Measurements from ENCODE around the gene TRIP11. TPM values are rescaled to one million over a fixed set of nuclear protein-coding genes. Genes with fewer than 3 reads are reported as not detected.

TRIP11 gene
- total RNA-seq, 1 experiment from 2014 or later = 37.4 TPM

DNA sequence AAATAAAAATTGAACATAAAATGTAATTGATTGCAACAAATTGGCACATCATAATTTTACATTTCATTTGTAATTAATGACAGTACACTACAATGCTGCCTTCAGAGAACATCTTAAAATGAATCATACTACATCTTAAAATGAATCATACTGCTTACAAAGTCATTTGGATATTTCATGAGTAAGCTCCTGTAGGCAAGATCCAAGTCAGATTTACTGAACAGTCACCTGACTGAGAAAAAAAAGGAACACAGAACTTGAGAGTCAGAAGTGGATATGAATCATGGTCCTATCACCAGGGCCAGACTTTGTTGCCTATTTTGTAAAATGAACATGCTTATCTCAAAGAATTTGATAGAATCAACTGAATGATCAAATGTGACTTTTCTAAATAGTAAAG lies 59.7 kb downstream of the TRIP11 start (continued):
- TF ChIP-seq REST (IDR thresholded peaks at IDR 0.05; ENCODE audit: low read depth) (no peak), YY1 (IDR thresholded peaks at IDR 0.05; ENCODE audit: extremely low read depth, insufficient replicate concordance, low read depth, low read length) (no peak), TCF7L2 (IDR thresholded peaks at IDR 0.05; ENCODE audit: borderline replicate concordance, extremely low read depth, insufficient read depth, insufficient read length) (peak; percentile 21), EZH2phosphoT487 (IDR thresholded peaks at IDR 0.05; ENCODE audit: borderline replicate concordance) (no peak)
- TF ChIP-seq, protein P1, sequence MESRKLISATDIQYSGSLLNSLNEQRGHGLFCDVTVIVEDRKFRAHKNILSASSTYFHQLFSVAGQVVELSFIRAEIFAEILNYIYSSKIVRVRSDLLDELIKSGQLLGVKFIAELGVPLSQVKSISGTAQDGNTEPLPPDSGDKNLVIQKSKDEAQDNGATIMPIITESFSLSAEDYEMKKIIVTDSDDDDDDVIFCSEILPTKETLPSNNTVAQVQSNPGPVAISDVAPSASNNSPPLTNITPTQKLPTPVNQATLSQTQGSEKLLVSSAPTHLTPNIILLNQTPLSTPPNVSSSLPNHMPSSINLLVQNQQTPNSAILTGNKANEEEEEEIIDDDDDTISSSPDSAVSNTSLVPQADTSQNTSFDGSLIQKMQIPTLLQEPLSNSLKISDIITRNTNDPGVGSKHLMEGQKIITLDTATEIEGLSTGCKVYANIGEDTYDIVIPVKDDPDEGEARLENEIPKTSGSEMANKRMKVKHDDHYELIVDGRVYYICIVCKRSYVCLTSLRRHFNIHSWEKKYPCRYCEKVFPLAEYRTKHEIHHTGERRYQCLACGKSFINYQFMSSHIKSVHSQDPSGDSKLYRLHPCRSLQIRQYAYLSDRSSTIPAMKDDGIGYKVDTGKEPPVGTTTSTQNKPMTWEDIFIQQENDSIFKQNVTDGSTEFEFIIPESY (IDR thresholded peaks at IDR 0.05; ENCODE audit: extremely low read depth, insufficient replicate concordance, low read length) = no peak

- Histone ChIP-seq H3K36me3 (ENCODE audit: control insufficient read depth in 1 of 2, insufficient read depth in 2 of 2, low read length in 2 of 2) (peaks cover 0 to 3% of the 10 kb centered on the region in 2 experiments; a peak in 2 of 4 replicates), H3K4me1 (ENCODE audit: control insufficient read depth in 1 of 2, insufficient read depth in 2 of 2, low read length in 2 of 2) (peaks cover 0 to 10% of the 10 kb centered on the region in 2 experiments; a peak in 3 of 4 replicates), H3K27me3 (ENCODE audit: insufficient read depth, low read length) (no peaks in the 10 kb centered on the region), H3K79me2 (ENCODE audit: insufficient read depth, low read length) (no peaks in the 10 kb centered on the region), H2AFZ (ENCODE audit: low read depth, low read length, poor library complexity, severe bottlenecking) (no peak overlapping the region), H4K20me1 (ENCODE audit: insufficient read depth) (no peaks in the 10 kb centered on the region), H3K27ac (ENCODE audit: low read depth, low read length) (no peak overlapping the region), H3K9me3 (ENCODE audit: control insufficient read depth in 1 of 2, insufficient read depth in 1 of 2, low read depth in 1 of 2, low read length in 2 of 2) (no peaks in the 10 kb centered on the region), H3K9me2 (ENCODE audit: insufficient read depth) (no peaks in the 10 kb centered on the region), H3K4me3 (replicated peaks in 1 of 2; ENCODE audit: low read depth in 1 of 2, low read length in 2 of 2) (no peak overlapping the region), H3K4me2 (ENCODE audit: low read length) (no peak overlapping the region), H3K9ac (ENCODE audit: low read length) (no peak overlapping the region)
- ATAC-seq (no peak), DNase-seq (ENCODE audit: low read depth, low spot score) (no peak)
- RAD21 ChIA-PET (ENCODE audit: low non-redundant PET in 1 of 2, low total read pairs in 2 of 2, uncharacterized antibody in 2 of 2, unreplicated experiment in 2 of 2) = no interaction called here
- POLR2A ChIA-PET = no interaction called here
- intact Hi-C loops (cut with micrococcal nuclease) = no loop called here
- CTCF ChIA-PET = no interaction called here
- BruUV-seq (replicated peaks) = no TSS peak
- TF ChIP-seq SRF (IDR thresholded peaks at IDR 0.05; ENCODE audit: low read depth) = no peak
- no peak for TF ChIP-seq EGR1 (IDR thresholded peaks at IDR 0.05; ENCODE audit: low read depth)
- TF ChIP-seq ZNF274 (IDR thresholded peaks at IDR 0.05; ENCODE audit: low read depth, low read length) = no peak
- TF ChIP-seq TCF7L2 (IDR thresholded peaks at IDR 0.05; ENCODE audit: borderline replicate concordance, extremely low read depth, insufficient read depth, insufficient read length) = no peak
- TF ChIP-seq YY1 (IDR thresholded peaks at IDR 0.05; ENCODE audit: extremely low read depth, insufficient replicate concordance, low read depth, low read length) = no peak
- TF ChIP-seq CBX3 (IDR thresholded peaks at IDR 0.05; ENCODE audit: low read depth) = no peak
- TF ChIP-seq, protein P1 (IDR thresholded peaks at IDR 0.05; ENCODE audit: extremely low read depth, insufficient replicate concordance, low read length) = no peak
- TF ChIP-seq ELF1 (IDR thresholded peaks at IDR 0.05; ENCODE audit: borderline replicate concordance, low read depth) = no peak
- TF ChIP-seq ZFX (IDR thresholded peaks at IDR 0.05) = no peak
- TF ChIP-seq SIN3A (IDR thresholded peaks at IDR 0.05; ENCODE audit: low read depth) = no peak
- no peak for TF ChIP-seq SP1 (IDR thresholded peaks at IDR 0.05; ENCODE audit: low read depth)
Measured at GRCh38 chr14:91977884-91978283, 62.0 kb downstream of the TRIP11 start.

All from HCT116 (cell line).